Fibroblast of lung (primary cell): ENCODE measurements around the gene MICALL1. TPM values are rescaled to one million over a fixed set of nuclear protein-coding genes. Genes with fewer than 3 reads are reported as not detected.

ENCODE experiments used
- DNase-seq, 2 donors: peaks; one replicate each; pipeline versions ENCODE4 v3.0.0 to v3.0.0-alpha.2; 2010; ENCODE audit warnings: low read depth in 2 of 2
- H2AFZ ChIP-seq: 2 replicates; pipeline ENCODE4 v1.5.1; 2012; ENCODE audit warnings: low read length, control low read depth, inconsistent platforms
- H3K27ac ChIP-seq: 2 replicates; pipeline ENCODE4 v1.5.1; 2011; ENCODE audit warnings: low read length, control low read depth; ENCODE audit not compliant: insufficient read depth
- H3K27me3 ChIP-seq: 2 replicates; pipeline ENCODE4 v1.5.1; 2011; ENCODE audit warnings: mild to moderate bottlenecking, low read length; ENCODE audit not compliant: control insufficient read depth, insufficient read depth
- H3K36me3 ChIP-seq: 2 replicates; pipeline ENCODE4 v1.5.1; 2011; ENCODE audit warnings: low read length; ENCODE audit not compliant: control insufficient read depth, insufficient read depth
- H3K4me1 ChIP-seq: 2 replicates; pipeline ENCODE4 v1.5.1; 2011; ENCODE audit warnings: low read length; ENCODE audit not compliant: control insufficient read depth, insufficient read depth; ENCODE audit errors: extremely low read depth
- H3K4me2 ChIP-seq: 2 replicates; pipeline ENCODE4 v1.5.1; 2011; ENCODE audit warnings: low read length, control low read depth; ENCODE audit not compliant: insufficient read depth; ENCODE audit errors: extremely low read depth
- H3K4me3 ChIP-seq, 4 experiments: fragments of 200-600 bp in 1 of 4; sonication (generic) in 1 of 4; replicated peaks in 1 of 4; 2 replicates each; pipeline ENCODE4 v1.5.1; 2011 to 2016; ENCODE audit warnings: low read length in 4 of 4, low read depth in 3 of 4, mild to moderate bottlenecking in 3 of 4, control low read depth in 2 of 4, inconsistent platforms in 1 of 4, mixed read lengths in 1 of 4; ENCODE audit not compliant: insufficient read depth in 1 of 4; ENCODE audit errors: control extremely low read depth in 1 of 4
- H3K79me2 ChIP-seq: 2 replicates; pipeline ENCODE4 v1.5.1; 2012; ENCODE audit warnings: mild to moderate bottlenecking, low read length, inconsistent platforms; ENCODE audit not compliant: control insufficient read depth, insufficient read depth
- H3K9ac ChIP-seq: 2 replicates; pipeline ENCODE4 v1.5.1; 2011; ENCODE audit warnings: mild to moderate bottlenecking, low read length, control low read depth; ENCODE audit not compliant: insufficient read depth
- H3K9me3 ChIP-seq: 2 replicates; pipeline ENCODE4 v1.5.1; 2012; ENCODE audit warnings: low read depth, low read length; ENCODE audit not compliant: control insufficient read depth, insufficient read depth
- H4K20me1 ChIP-seq: 2 replicates; pipeline ENCODE4 v1.5.1; 2011; ENCODE audit warnings: low read length; ENCODE audit not compliant: control insufficient read depth, insufficient read depth; ENCODE audit errors: extremely low read depth
- CTCF ChIP-seq, 2 donors: IDR thresholded peaks in 1 of 2; conservative IDR thresholded peaks in 1 of 2; 1 replicate in 1 of 2; 2 replicates in 1 of 2; pipeline ENCODE4 v1.5.1; 2011 to 2012; ENCODE audit warnings: low read length in 2 of 2, control low read depth in 1 of 2, inconsistent platforms in 1 of 2, low read depth in 1 of 2, mild to moderate bottlenecking in 1 of 2
- EZH2 ChIP-seq: IDR thresholded peaks from 2 replicates; pipeline ENCODE4 v1.5.1; 2012; ENCODE audit warnings: low read length, control low read depth, mild to moderate bottlenecking; ENCODE audit errors: missing control alignments
- polyA plus RNA-seq, 2 donors: library from polyadenylated mRNA; depleted of rRNA in 1 of 2; stranded (reverse) in 1 of 2; unstranded in 1 of 2; fragments of >200 nt; gene quantifications; 2 replicates each; pipeline ENCODE4 v1.2.1, GENCODE V29; 2011 to 2012; ENCODE audit warnings: missing spikeins in 1 of 2
- total RNA-seq: library from RNA; depleted of rRNA; stranded (reverse); fragments of >200 nt; gene quantifications from 2 replicates; pipeline ENCODE4 v1.2.1, GENCODE V29; 2014

Gene MICALL1
- total and polyA plus RNA-seq, 2 donors (not counting 1 experiment from before 2014, with no cell fraction given): 17.2 to 19.5 TPM

- Histone ChIP-seq H2AFZ (no peak overlapping the region), H3K9ac (peak overlapping the region; percentile 2), H3K27me3 (no peaks in the 10 kb centered on the region), H3K36me3 (peaks cover 10% of the 10 kb centered on the region), H3K79me2 (peaks cover 33% of the 10 kb centered on the region), H3K4me1 (peaks cover 18% of the 10 kb centered on the region), H3K4me3 (no peak overlapping the region), H3K9me3 (no peaks in the 10 kb centered on the region), H3K27ac (no peak overlapping the region), H3K4me2 (no peak overlapping the region), H4K20me1 (no peaks in the 10 kb centered on the region)
- TF ChIP-seq CTCF (conservative IDR thresholded peaks at IDR 0.05 in 1 of 2, IDR thresholded peaks at IDR 0.05 in 1 of 2; ENCODE audit: low read depth in 1 of 2, low read length in 2 of 2): no peak
- no peak for DNase-seq
Observed at GRCh38 chr22:37910890-37911672, 5.0 kb downstream of the MICALL1 start.

GRCh38 chr22:37911697-37912096, 5.6 kb downstream of the MICALL1 start:
- Histone ChIP-seq H3K9ac (no peak overlapping the region), H3K27me3 (no peaks in the 10 kb centered on the region), H3K4me3 (no peak overlapping the region), H3K27ac (no peak overlapping the region), H3K9me3 (no peaks in the 10 kb centered on the region), H3K79me2 (peaks cover 30% of the 10 kb centered on the region), H3K4me2 (no peak overlapping the region), H4K20me1 (no peaks in the 10 kb centered on the region), H3K36me3 (peaks cover 14% of the 10 kb centered on the region), H3K4me1 (peaks cover 18% of the 10 kb centered on the region), H2AFZ (no peak overlapping the region)
- DNase-seq: no peak
- TF ChIP-seq CTCF (conservative IDR thresholded peaks at IDR 0.05 in 1 of 2, IDR thresholded peaks at IDR 0.05 in 1 of 2; ENCODE audit: low read depth in 1 of 2, low read length in 2 of 2): no peak
- TF ChIP-seq EZH2: no peak

GRCh38 chr22:37912171-37912570, 6.1 kb downstream of the MICALL1 start:
- H2AFZ ChIP-seq: no peak overlapping the region
- H3K27me3 ChIP-seq: no peaks in the 10 kb centered on the region
- H3K9ac ChIP-seq: no peak overlapping the region
- H3K36me3 ChIP-seq: peaks cover 14% of the 10 kb centered on the region
- no peak overlapping the region for H3K27ac ChIP-seq
- no peak for DNase-seq
- no peak for TF ChIP-seq EZH2
- TF ChIP-seq CTCF (conservative IDR thresholded peaks at IDR 0.05 in 1 of 2, IDR thresholded peaks at IDR 0.05 in 1 of 2; ENCODE audit: low read depth in 1 of 2, low read length in 2 of 2): no peak
- H4K20me1 ChIP-seq: no peaks in the 10 kb centered on the region
- H3K4me2 ChIP-seq: no peak overlapping the region
- peaks cover 18% of the 10 kb centered on the region for H3K4me1 ChIP-seq
- H3K9me3 ChIP-seq: no peaks in the 10 kb centered on the region
- H3K4me3 ChIP-seq: no peak overlapping the region
- peaks cover 25% of the 10 kb centered on the region for H3K79me2 ChIP-seq
